HG03520 (cell line): Measurements from ENCODE around the gene DACT2.

ENCODE experiments used
- ATAC-seq: cut with Tn5 transposase; IDR thresholded peaks from one replicate; pipeline ENCODE4 v1.9.1; 2021; ENCODE audit warnings: mild to moderate bottlenecking, moderate library complexity; ENCODE audit not compliant: unreplicated experiment

DACT2 gene

DNA sequence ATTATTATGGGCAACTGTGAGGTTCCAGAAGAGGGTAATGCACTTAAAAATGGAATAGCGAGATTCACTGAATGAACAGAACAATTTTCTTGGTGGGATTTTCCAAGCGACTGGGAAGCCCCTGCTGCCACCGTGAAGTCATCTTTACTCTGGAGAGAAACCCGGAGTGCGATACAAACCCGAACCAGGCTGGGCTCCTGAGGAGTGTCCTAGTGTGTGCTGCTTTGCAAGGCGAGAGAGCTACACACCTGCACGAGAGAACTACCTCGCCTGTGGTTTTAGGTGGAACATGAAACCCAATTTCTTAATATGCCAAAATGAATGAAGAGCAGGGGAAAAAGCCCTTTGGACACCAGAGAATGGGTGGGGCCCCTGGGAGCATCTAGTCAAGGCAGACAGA lies 33.5 kb upstream of the DACT2 start:
- no peak for ATAC-seq

DNA sequence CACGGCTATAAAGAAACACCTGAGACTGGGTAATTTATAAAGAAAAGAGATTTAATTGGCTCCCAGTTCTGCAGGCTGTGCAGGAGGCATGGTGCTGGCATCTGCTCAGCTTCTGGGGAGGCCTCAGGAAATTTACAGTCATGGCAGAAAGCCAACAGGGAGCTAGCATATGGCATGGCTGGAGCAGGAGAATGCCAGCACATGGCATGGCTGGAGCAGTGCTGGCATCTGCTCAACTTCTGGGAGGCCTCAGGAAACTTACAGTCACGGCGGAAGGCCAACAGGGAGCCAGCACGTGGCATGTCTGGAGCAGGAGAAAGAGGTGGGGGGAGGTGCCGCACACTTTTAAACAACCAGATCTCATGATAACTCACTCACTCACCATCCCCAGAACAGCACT lies 32.5 kb upstream of the DACT2 start:
- ATAC-seq, result no peak

DNA sequence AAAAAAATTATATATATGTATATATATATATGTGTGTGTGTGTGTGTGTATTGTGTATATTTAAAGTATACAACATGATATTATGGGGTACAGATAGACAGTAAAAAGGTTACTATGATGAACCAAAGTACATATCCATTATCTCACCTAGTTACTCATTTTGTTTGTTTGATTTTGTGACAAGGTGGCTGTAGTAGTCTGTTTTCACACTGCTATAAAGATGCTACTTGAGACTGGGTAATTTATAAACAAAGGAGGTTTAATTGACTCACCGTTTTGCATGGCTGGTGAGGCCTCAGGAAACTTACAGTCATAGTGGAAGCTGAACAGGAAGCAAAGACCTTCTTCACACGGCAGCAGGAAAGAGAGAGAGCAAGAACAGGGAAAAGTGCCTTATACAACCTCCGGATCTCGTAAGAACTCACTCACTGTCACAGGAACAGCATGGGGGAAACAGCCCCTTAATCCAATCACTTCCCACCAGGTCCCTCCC lies 30.2 kb upstream of the DACT2 start:
- ATAC-seq, result no peak

DNA sequence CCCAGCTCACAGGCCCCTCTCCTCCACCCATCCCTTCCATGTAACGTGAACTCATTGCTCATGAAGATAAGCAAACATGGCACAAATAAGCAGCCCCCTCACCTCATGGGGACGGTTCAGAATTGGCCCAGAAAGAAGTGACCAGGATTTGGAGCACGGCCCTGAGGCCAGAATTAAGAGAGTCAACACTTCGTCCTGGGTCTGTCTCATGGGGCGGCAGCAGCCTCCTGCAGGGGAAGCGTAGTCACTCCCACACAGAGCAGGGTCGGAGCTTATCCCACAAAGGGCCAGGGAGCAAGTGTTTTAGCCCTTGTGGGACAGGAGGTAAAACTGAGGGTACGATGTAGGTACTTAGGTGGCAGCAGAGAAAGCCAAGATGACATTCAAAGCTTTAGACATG lies 28.6 kb upstream of the DACT2 start:
- no peak for ATAC-seq

DNA sequence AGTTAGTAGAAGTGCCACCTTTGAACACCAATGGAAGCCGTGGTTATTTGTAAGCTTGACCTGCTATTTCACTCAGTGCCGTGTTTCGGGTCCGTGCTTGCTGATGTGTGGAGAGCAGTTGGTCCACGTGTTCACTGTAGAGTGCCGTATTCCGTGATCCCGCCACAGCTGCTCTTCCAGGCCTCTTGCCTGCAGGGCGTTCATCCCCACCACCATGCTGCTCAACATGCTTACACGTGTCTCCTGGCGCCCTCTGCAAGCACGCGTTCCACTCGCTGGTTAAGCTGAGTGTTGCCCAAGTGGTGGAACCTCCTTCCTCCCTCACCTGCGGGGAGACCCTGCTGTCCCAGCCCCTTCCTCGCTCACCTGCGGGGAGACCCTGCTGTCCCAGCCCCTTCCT lies 28.0 kb upstream of the DACT2 start:
- no peak for ATAC-seq

DNA sequence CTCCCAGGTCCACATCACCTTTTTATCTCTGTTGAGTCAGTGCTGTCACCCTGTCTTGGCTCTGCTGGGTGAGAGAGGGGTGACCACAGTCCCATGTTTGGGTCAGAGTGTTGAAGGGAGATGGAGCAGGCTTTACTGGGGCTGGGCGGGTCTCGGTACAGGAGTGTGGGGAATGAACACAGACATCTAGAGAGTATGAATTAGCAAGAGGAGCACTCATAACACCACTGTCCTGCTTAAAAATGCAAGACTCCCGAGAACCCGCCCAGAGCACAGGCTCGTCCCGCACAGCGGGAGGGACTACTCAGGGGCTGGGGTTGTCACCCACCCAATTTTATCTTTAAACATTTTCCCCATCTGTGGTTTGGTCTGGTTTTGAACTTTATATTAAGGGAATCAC lies 27.5 kb upstream of the DACT2 start:
- no peak for ATAC-seq

DNA sequence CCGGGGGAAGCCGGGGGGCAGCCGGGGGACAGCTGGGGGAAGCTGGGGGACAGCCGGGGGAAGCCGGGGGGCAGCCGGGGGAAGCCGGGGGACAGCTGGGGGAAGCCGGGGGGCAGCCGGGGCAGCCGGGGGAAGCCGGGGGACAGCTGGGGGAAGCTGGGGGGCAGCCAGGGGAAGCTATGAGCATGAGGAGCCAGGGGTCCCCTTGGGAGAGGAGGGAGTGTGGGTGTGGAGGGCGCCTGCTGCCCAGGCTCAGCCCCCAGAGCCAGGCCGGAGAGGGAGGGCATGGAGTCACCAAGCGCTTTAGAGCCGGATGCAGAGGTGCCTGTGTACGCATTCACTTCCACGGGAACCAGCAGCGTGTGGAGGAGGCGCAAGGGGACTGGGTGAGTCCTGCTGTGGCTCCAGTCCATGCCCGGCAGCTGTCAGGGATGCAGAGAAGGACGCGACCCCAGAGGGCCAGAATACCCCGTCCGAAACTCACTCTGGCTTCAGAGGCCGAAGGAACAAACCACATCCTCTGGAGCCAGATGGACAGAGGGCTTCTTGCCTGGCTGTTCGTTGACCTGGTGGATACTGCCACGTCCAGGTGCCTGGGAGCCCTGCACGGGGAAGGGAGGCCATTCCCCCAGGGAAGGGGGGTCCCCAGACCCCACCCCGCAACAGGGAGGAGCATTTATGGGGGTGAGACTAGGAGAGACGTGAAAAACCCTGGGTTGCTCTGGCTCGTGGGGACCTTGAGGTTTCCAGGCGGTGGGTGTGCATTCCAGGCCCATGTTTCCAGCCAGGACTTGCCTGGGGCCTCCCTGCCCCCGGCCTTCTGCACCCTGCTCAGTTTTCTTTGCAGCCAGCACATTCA lies 26.5 kb upstream of the DACT2 start:
- no peak for ATAC-seq

DNA sequence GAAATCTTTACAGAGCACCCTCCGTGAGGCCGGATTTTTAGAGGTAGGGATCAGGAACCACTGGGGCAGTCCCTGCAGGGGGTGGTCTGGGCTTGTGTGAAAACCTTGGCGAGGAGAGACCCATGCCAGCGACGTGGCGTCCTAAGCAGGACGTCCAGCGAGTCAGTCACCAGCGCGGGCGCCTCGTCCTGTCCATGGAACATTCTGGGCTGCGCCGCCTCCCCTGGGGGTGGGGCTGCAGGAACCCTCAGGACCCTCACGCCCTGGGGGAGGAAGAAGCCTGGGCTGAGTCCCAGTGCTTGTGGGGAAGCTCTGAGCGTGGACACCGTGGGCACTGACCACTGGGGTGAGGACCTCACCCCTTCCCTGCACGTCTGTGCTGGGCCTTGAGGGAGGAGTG lies 25.7 kb upstream of the DACT2 start:
- no peak for ATAC-seq

DNA sequence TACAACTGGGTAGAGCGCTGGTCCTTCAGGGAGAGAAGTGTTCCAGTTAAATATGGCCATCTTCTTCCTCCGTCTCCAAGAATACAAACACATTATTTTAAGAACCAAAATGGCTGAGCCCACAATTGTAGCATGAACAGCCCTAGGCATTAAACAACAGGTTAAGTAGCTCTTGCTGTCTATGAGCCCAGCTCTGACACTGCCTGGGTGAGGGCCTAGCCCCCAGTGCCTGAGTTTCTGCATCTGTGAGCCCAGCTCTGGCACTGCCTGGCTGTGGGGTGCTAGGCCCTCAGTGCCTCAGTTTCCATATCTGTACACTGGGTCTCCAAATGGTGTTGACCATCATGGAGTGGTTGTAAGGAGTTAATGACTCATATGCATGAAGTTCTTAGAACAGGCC lies 24.8 kb upstream of the DACT2 start:
- ATAC-seq, result no peak

DNA sequence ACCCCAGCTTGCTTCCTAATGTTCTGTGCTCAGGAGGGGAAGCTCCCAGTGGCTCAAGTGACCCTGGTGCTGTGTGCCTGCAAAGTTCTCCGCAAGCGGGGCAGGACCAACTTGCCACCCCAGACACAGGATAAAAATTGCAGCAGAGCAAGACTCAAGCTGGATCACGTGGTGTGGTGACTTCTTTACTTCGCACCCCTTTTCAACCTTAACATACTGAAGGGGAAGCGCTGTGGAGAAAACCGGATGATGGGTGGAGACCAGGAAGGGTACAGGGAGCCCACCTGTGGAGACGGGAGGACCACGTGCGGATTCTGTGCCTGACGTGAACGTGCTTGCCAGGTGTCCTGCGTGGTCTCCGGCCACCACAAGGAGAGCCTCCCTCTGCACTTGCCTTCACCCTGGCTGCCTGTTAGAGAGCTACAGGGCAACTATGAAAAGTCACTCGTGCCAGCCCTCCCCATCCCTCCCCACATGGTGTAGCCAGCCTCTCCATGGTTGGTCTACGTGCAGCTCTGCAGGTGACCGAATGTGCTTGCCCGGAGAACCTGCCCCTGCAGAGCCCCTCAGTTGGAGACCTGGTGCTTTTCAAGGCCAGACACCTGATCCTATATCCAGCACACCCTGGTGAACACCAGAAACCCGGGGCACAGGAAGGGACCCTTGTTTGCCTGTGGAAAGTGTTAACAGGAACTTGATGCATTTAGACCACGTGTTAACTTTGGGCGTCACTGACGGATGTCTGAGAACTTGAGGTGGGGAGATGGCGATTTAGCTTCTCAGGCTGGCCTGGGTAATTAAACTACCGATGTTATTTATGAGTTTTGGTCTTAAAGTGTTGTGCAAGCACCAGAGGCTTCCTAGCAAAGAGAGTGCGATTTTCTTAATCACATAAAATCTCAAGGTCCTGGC lies 23.9 kb upstream of the DACT2 start:
- ATAC-seq, result no peak

DNA sequence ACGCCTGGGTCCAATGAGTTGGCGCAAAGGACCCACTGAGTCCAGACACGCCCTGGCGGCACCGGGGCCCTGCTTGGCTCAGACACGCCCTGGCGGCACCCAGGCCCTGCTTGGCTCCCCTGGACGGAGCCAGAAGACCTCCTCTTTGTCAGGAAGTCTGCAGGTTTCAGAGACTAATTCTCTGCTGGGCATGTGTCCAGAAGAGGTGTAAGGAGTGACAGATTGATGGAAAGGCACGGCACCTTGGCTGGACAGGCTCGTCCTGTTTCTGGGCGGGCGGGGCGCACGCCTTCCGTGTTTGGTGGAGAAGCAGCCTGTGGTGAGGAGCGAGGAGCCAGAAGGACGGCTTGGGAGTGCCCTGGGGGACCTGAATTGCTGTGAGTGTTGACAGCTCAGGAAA lies 23.1 kb upstream of the DACT2 start:
- ATAC-seq, result no peak

DNA sequence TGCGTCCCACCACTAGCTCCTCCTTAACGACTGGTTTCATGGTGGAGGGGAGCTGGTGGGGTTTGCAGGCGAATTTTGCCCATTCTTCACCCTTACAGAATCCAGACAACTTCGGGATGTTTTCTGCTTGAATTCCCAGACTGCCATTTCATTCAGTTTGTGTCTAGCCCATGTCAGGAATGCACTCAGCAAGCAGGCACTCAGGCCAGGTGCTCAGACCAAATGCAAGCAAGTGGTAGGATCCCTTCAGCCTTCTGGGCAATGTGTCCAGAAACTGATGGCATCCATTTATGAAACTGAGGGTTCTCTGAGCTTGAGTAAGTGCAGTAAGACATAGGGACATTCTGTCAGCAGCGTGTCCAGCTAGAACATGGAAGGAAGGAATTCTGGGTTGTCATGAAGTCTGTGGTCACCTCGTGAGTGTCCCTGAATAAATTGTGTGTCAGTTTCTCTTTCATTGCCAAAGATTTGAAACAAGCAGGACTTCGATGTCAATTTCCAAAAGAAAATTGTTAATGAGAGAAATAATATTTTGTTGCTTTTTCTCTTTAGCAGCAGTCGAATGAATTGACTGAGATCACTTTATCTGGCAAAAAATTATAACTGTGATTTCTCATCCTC lies 21.8 kb upstream of the DACT2 start:
- ATAC-seq, result no peak

DNA sequence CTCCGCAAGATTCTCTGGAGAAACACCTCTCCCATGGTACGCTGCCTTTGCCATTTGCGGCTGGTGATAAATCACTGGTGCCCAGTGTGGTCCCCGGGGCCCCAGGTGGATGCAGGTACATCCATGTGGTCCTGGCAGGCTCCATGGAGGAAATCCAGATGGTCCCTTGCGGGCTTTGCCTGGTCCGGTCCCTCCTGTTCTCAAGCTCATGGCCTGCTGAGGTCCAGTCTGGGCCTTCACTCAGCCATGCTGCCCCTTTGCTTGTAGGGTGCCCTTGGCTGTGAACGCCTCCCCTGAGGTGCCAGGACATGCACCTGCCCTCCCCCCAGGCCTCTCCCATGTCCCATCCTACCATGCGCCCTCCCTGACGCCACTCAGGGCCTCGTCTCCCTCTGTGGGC lies 21.2 kb upstream of the DACT2 start:
- no peak for ATAC-seq

DNA sequence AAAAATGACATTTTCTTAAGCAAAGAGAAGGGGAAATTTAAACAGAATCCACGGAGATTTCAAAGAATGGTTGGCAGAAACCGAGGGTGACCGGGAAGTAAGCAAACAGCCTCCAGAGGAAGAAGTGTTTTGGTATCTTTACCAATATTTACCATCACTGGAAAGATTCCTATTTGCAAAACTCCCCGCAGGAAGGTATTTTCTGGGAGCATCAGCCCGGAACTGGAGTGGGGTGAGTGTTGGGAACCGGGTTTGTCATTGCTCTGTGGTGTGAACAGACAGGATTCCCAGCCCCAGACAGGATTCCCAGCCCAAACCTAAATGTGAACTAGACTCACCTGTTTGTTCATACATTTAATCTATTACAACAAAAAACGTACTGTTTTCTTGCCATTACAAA lies 19.2 kb upstream of the DACT2 start:
- no peak for ATAC-seq

DNA sequence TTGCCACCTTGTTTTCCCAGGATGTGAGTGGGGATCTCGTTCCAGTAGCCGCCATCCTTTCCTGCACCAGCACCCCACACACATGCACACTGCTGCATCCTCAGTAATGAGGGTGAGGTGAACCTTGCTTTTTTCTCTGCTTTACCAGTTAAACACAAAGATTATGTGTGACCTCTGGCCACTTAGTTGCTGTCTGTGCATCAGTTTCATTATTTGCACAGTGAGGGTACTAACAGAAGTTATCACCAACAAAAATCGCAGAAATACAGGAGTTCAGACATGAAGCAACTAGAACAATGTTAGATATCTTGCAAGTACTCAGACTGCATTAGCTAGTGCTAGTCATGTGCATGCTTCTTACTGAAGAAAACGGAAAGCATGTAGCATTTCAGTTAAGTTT lies 17.4 kb upstream of the DACT2 start:
- ATAC-seq, result no peak

DNA sequence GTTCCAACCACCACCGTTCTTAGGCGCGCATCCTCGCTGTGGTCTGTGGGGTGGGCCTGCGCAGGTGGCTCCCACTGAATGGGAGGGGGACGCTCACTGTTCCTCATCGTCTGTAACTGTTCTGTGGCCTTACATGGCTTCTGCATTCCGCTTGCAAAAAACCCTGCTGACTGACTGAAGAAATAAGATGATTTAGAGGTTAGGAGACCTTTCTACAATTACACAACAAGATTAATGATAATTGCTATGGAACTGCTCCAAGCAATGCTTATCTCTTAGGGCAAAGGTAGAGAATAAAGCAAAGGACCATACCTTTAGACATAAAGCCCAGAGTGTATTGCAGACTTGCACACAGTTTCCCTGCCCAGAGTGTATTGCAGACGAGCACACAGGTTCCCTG lies 14.4 kb upstream of the DACT2 start:
- ATAC-seq, result no peak

DNA sequence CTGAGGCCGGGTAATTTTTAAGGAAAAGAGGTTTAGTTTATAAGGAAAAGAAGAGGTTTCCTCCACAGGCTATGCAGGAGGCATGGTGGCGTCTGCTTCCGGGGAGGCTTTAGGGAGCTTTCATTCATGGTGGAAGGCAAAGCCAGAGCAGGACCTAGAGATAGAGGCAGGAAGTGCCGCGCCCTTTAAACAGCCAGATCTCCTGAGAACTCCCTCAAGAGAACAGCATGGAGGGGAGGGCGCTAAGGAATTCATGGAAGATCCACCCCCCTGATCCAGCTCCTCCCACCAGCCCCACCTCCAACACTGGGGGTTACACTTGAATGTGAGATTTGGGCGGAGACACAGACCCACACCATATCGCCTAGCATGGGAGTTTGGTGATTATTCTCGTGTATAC lies 13.9 kb upstream of the DACT2 start:
- ATAC-seq, result no peak

DNA sequence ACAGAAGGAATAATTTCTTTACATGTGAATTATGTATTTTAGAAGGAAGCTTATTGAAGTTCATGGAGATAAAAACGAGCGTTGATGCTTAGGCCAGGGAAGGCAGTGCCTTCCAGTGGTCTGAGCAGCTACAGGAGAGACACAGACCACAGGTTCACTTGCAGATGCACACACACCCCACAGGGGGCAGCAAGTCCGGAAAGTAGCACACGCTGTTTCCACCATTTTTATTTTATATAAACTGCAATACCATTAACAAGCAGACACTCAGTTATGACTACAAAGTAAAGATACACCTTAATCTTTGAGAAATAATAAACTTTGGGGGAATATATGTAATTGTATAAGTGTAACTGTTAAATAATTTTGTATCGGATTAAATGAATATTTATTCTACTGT lies 13.5 kb upstream of the DACT2 start:
- ATAC-seq, result no peak

DNA sequence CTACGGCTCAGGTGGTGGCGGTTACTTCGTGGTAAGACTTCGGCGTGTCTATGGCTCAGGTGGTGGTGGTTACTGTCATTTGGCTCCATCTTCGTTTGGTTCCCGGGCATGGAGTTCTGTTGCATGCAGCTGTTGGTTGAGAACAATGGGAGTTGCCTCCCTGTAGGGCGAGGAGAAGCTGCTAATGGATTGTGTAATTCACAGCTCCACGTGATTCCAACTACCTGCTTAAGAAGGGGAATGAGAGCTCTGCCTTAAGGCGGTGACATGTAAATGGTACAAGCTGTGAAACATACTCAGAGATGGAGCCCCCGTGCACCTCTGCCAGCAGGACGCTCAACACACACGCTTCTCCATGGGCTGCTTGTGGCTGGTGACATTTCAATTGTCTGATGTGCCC lies 12.4 kb upstream of the DACT2 start:
- no peak for ATAC-seq

DNA sequence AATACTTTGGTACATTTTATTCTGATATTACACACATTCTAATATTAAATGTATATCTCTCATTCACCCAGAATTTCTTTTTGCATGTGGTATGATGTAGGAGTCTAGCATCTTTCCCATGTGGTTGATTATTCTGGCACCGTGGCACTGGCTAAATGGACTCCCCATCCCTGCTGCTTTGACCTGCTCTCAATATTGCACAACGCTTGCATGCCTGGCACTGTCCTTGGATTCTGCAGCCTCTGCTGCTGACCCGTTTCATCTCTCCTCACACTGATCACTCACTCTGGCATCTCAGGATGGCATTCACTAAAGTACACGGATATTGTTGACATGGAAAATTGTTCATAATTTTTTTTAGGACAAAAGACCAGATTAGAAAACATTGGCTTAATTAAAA lies 11.5 kb upstream of the DACT2 start:
- no peak for ATAC-seq

DNA sequence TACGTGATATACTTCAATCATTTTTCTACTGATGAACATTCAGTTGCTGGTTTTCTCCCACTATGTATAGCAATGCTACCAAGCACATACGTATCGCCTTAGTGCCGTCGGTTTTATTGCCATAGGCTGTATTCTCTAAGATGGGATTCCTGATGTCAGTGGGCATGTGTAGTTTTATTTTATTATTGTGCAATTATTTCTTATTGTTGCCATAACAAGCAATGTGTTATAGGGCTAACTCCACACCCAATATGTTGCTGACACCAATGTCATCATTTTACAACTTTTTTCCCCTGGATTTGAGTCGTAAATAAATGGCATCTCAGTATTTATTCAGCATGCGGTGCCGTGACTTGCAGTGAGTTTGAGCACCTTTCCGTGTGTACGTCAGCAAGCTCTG lies 10.8 kb upstream of the DACT2 start:
- ATAC-seq, result no peak

DNA sequence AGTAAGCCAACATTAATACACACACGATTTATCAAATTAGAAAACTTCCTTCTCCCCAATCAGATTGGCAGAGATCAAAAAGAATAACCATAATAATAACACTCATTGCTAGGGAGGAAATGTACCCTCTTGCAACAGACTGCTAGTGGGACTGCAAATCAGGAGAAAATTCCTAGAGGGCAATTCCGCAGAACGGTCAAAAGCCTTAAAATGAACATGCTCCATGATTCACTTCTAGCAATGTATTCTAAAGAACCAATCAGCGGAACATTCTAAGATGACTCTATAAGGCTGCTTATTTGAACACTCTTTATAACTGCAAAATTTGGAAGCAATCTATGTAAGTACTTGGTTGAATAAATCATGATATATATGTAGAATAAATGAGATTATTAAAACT lies 8.5 kb upstream of the DACT2 start:
- no peak for ATAC-seq
